ENCODE data around the gene GATB. TPM values are rescaled to one million over a fixed set of nuclear protein-coding genes. Genes with fewer than 3 reads are reported as not detected.
A peak's percentile ranks its signal among the peaks of the same experiment; 100 is the strongest.

The GATB gene
- total and polyA plus RNA-seq, 2 experiments from 2014 or later: 17.7 to 18.9 TPM

DNA sequence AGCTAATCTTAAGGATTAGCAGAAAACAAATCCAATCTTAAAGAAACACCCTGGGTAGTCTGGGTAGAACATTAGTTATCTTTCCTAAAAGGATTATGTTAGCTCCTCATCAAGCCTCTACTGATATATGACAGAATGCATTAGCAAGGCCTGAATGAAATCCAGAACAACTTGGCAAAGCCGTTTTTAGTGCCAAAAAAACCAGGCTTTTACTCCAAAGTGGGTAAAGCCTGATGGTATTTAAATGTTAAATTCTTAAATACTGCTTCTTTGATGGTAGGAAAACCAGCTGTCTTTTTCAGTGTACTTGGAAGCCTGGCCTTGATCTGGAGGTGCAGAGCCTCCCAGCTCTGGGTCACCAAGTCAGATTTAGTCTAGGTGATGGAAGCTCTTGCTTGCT, 120.4 kb downstream of the GATB start:
- H3K9me3 Mint-ChIP-seq: no peaks in the 10 kb centered on the region

More for the DNA sequence above, 120.4 kb downstream of the GATB start:
- no peak overlapping the region for H3K4me3 Mint-ChIP-seq
- ATAC-seq (no peak), DNase-seq (ENCODE audit: low spot score) (no peak)
- no peaks in the 10 kb centered on the region for H3K9me2 ChIP-seq (ENCODE audit: insufficient read depth)
- H3K4me1 ChIP-seq (ENCODE audit: insufficient read depth): peaks cover 4% of the 10 kb centered on the region; the same call in 1 of the 2 replicates
- H3K4me3 ChIP-seq: no peak overlapping the region
- TF ChIP-seq EZH2 (IDR thresholded peaks at IDR 0.05; ENCODE audit: low read depth, unreplicated experiment) (no peak), ZNF114 (CRISPR knock-in tag; IDR thresholded peaks at IDR 0.05) (no peak), STAT1 (IDR thresholded peaks at IDR 0.05; ENCODE audit: unreplicated experiment) (no peak), NANOG (IDR thresholded peaks at IDR 0.05; ENCODE audit: borderline replicate concordance) (no peak), ETS1 (IDR thresholded peaks at IDR 0.05) (no peak), POLR2AphosphoS5 (IDR thresholded peaks at IDR 0.05; ENCODE audit: low read depth) (no peak)
- TF ChIP-seq, protein P1, sequence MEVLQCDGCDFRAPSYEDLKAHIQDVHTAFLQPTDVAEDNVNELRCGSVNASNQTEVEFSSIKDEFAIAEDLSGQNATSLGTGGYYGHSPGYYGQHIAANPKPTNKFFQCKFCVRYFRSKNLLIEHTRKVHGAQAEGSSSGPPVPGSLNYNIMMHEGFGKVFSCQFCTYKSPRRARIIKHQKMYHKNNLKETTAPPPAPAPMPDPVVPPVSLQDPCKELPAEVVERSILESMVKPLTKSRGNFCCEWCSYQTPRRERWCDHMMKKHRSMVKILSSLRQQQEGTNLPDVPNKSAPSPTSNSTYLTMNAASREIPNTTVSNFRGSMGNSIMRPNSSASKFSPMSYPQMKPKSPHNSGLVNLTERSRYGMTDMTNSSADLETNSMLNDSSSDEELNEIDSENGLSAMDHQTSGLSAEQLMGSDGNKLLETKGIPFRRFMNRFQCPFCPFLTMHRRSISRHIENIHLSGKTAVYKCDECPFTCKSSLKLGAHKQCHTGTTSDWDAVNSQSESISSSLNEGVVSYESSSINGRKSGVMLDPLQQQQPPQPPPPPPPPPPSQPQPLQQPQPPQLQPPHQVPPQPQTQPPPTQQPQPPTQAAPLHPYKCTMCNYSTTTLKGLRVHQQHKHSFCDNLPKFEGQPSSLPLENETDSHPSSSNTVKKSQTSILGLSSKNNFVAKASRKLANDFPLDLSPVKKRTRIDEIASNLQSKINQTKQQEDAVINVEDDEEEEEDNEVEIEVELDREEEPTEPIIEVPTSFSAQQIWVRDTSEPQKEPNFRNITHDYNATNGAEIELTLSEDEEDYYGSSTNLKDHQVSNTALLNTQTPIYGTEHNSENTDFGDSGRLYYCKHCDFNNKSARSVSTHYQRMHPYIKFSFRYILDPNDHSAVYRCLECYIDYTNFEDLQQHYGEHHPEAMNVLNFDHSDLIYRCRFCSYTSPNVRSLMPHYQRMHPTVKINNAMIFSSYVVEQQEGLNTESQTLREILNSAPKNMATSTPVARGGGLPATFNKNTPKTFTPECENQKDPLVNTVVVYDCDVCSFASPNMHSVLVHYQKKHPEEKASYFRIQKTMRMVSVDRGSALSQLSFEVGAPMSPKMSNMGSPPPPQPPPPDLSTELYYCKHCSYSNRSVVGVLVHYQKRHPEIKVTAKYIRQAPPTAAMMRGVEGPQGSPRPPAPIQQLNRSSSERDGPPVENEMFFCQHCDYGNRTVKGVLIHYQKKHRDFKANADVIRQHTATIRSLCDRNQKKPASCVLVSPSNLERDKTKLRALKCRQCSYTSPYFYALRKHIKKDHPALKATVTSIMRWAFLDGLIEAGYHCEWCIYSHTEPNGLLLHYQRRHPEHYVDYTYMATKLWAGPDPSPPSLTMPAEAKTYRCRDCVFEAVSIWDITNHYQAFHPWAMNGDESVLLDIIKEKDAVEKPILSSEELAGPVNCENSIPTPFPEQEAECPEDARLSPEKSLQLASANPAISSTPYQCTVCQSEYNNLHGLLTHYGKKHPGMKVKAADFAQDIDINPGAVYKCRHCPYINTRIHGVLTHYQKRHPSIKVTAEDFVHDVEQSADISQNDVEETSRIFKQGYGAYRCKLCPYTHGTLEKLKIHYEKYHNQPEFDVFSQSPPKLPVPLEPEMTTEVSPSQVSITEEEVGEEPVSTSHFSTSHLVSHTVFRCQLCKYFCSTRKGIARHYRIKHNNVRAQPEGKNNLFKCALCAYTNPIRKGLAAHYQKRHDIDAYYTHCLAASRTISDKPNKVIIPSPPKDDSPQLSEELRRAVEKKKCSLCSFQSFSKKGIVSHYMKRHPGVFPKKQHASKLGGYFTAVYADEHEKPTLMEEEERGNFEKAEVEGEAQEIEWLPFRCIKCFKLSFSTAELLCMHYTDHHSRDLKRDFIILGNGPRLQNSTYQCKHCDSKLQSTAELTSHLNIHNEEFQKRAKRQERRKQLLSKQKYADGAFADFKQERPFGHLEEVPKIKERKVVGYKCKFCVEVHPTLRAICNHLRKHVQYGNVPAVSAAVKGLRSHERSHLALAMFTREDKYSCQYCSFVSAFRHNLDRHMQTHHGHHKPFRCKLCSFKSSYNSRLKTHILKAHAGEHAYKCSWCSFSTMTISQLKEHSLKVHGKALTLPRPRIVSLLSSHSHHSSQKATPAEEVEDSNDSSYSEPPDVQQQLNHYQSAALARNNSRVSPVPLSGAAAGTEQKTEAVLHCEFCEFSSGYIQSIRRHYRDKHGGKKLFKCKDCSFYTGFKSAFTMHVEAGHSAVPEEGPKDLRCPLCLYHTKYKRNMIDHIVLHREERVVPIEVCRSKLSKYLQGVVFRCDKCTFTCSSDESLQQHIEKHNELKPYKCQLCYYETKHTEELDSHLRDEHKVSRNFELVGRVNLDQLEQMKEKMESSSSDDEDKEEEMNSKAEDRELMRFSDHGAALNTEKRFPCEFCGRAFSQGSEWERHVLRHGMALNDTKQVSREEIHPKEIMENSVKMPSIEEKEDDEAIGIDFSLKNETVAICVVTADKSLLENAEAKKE (CRISPR knock-in tag; IDR thresholded peaks at IDR 0.05): no peak
- H3K36me3 ChIP-seq (ENCODE audit: insufficient read depth): peaks cover 3% of the 10 kb centered on the region; the same call in 1 of the 2 replicates
- H3K4me2 ChIP-seq: no peak overlapping the region
- no peaks in the 10 kb centered on the region for H3K27me3 Mint-ChIP-seq (ENCODE audit: insufficient read depth, low read depth, poor library complexity)
- H2AFZ ChIP-seq: no peak overlapping the region
- no peaks in the 10 kb centered on the region; the same call in 2 of the 3 replicates for H3K36me3 Mint-ChIP-seq (ENCODE audit: low read depth)
- no peaks in the 10 kb centered on the region for H4K20me1 ChIP-seq (replicated peaks; ENCODE audit: insufficient read depth)
- H3F3A ChIP-seq (replicated peaks; ENCODE audit: low read depth): no peaks in the 10 kb centered on the region
- H3K79me2 ChIP-seq (replicated peaks; ENCODE audit: insufficient read depth): no peaks in the 10 kb centered on the region
- peak overlapping the region; percentile 5; the same call in 1 of the 2 replicates for H3K27ac Mint-ChIP-seq
- H3K27ac ChIP-seq (ENCODE audit: low read depth): no peak overlapping the region
- peaks cover 22% of the 10 kb centered on the region; the same call in 2 of the 3 replicates for H3K4me1 Mint-ChIP-seq
- no peaks in the 10 kb centered on the region for H3K27me3 ChIP-seq (ENCODE audit: insufficient read depth)
